HG02610 (cell line): ENCODE measurements around the gene ENTPD5.
"Not testable (repeated sequence)": the region's sequence is repeated elsewhere in the genome, so short reads cannot be mapped to it uniquely, and the experiment has no call there.

ENCODE experiments used
- ATAC-seq: cut with Tn5 transposase; IDR thresholded peaks from one replicate; pipeline ENCODE4 v1.9.1; 2021; ENCODE audit warnings: mild to moderate bottlenecking, moderate library complexity; ENCODE audit not compliant: unreplicated experiment

Gene ENTPD5

DNA sequence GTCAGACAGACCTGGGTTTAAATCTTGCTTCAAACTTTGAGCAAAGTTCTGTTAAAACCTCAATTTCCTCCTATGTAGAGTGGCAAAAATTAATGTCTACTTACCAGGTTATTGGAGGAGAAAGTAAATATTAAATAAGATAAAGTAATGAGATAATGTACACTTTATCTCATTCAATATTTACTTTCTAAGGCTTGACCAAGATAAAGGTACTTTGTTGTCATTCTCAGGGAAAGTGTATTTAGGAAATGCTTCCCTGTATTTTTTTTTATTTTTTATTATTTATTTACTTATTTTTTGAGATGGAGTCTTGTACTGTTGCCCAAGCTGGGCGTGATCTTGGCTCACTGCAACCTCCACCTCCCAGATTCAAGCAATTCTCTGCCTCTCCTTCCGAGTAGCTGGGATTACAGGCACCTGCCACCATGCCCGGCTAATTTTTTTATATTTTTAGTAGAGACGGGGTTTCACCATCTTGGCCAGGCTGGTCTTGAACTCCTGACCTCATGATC is 73.9 kb downstream of the ENTPD5 start:
- ATAC-seq, result no peak

DNA sequence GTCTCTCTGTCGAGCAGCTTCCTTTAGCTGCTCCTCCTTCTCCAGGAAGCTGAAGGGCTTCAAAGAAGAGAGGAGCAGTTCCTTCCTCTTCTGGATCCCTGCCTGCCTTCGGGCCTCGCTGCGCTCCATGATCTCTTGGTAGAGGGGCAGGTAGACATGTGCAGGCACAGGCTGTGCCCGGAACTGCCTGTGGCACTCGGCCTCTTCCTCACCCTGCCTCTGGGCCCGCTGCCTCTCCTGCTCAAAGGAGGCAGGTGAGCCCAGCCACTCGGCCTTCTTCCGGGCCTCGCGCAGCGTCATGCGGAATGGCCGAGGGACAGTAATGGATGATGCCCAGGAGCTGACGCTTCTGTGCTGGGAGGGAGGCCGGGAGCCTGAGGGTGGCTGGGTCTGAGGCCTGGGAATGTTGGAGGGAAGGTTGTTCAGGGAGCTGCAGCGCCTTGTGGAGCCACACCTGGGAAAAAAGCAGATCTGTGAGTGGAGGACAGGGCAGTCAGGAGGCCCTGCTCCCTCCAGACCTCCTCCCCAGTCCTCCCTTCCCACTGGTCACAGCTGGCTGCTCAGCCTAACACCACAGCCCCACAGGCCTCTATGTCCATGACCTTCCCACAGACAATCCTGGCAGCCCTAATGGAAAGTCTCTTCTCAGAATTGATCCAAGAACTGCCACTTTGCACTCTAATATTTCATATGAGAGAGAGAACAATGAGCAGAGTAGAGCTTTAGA is 74.5 kb downstream of the ENTPD5 start:
- no peak for ATAC-seq

GRCh38 chr14:73943083-73943482 is 76.0 kb downstream of the ENTPD5 start:
- ATAC-seq, result no peak

DNA sequence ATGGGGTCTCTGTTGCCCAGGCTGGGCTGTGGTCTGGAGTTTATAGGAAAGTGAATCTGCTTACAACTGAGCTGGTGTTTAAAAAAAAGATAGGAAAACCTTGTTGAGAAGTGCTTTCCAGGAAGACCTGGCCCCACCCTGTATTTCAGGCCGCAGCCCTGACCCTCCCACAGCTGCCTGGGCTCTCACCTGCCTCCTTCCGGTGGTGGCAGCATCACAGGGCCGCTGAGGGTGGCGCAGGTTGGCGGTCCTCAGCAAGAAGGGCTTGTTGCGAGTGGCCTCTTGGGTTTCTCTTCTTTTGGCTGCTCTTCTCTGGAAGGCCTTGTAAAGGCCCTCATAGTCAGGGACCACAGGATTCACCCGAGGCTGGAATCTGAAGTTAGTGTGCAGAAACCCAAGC is 76.9 kb downstream of the ENTPD5 start:
- no peak for ATAC-seq

DNA sequence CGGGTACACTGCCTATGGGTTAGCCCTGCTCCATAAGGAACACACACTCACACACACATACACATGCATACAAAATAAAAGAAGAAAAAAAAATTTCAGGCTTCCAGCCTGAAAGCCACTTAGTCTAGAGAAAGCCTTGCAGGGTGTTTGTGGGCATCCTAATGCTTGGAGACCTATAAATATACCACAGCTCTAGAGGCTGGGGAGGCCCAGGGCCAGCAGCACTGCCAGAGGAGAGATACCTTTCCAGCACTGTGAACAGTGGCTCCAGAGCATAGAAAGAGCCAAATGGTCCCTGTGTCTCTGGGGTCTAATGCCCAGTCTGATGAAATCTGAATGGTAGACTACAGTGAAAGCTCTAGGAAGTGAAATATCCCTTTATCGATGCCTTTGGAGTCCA is 82.1 kb downstream of the ENTPD5 start:
- ATAC-seq, result no peak

DNA sequence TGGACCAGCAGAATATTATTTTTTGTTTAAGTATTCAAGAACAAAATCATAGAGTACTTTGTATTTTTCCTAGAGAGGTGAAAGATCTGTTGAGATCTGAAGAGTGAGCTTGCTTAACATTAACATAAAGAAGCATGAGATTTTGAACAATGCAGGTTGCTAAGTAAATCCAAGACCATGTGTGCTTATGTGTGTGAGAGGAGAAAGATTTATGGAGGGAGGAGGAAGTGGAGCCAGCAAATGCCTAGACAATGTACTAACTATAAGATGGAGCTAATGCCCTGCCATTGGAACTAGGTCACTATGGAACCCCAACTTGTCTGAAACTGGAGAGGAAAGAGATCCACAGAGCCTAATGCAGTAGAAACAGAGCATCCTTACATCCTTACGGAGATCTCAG is 82.5 kb downstream of the ENTPD5 start:
- no peak for ATAC-seq

- no peak for ATAC-seq
Measured at GRCh38 chr14:73935666-73936065, 83.4 kb downstream of the ENTPD5 start.

DNA sequence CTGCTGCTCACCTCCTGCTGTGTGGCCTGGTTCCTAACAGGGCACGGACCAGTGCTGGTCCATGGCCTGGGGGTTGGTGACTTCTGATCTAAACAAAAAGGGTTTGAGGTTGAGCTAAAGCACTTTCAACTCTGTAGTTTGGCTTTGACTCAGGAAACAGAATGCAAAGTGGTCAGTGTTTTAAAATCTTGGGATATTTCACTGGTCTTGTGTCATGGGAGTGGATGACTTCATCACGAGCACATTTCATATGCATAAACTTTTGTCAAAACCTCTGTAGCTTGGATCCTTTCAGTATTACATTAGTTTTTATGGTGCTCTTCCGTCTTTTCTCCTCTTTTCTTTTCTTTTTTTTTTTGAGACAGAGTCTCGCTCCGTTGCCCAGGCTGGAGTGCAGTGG is 94.8 kb downstream of the ENTPD5 start:
- no peak for ATAC-seq

GRCh38 chr14:73919457-73919856 is 99.6 kb downstream of the ENTPD5 start:
- ATAC-seq, result not testable (repeated sequence)

DNA sequence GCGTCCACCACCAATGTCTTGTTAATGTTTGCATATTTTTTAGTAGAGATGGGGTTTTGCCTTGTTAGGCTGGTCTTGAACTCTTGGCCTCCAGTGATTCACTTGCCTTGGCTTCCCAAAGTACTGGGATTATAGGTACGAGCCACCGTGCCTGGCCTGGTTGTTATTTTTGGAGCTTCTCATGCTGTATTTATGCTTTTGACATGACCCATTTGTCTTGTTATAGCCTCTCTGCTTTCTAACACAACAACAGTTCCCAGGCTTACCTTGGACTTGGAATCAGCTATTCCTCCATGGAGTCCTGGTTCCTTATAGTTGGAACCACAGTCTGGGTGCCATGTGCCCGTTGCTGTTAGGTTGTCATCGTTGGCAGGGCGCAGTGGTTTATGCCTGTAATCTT is 102.8 kb downstream of the ENTPD5 start:
- no peak for ATAC-seq

GRCh38 chr14:73913256-73913655 is 105.8 kb downstream of the ENTPD5 start:
- no peak for ATAC-seq

GRCh38 chr14:73909681-73910080 is 109.4 kb downstream of the ENTPD5 start:
- no peak for ATAC-seq
